ENCODE results near the gene TIMM50. TPM values are rescaled to one million over a fixed set of nuclear protein-coding genes. Genes with fewer than 3 reads are reported as not detected.
A peak's percentile ranks its signal among the peaks of the same experiment; 100 is the strongest.

The TIMM50 gene
- total RNA-seq, 4 donors from 2014 or later = 21.7 to 54.0 (median 33.5) TPM

DNA sequence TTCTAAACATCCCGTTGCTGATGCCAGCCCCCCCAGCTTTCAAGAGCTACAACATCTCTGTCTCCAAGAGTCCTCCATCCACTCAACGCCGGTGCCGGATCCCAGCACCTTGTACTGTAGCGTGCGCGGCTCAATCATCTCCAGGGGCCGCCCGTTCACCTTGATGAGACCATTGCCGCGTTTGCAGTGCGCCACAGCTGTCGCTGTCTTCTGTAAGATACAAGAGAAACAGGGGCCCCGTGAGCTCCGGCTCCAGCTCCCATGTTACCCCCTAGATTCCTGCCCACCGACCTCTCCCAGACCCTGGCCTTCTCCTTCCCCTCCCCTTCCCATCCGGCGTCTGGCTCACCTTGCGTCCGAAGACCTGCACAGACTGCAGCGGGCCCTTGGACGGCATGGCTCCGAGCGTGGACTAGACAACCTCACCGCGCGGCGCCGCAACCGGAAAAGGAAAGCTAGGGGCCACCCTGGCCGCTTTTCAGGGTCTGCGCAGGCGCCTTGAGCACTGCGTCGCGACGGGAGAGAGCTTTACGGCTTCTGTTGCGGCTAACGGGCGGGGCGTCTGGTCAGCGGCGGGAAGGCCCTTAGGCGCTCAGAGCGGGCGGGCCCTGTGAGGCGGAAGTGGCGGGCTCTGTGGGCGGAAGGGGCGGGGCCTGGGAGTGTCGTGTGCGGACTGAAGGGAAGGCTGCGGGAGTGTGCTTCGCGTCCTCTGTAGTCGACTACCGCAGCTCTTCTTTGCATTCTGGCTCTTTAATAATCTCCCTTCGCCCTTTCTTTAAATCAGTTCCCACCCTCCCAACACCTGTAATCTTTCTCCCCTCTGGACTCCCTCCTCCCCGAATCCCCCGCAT lies 44.9 kb upstream of the TIMM50 start, which contains the start of gene RPS16:
TSS of gene RPS16 (minus strand) at position 451 of the 851 bp plus-strand sequence. CDS start at position 397, 54 bp downstream.
- H3K9me3 ChIP-seq = no peaks in the 10 kb centered on the region
- TF ChIP-seq POLR2A (IDR thresholded peaks at IDR 0.05) = peak; percentile 99
- peak; percentile 99 to 100 (median 99) for TF ChIP-seq POLR2AphosphoS5 (IDR thresholded peaks at IDR 0.05)
- TF ChIP-seq, protein P1, sequence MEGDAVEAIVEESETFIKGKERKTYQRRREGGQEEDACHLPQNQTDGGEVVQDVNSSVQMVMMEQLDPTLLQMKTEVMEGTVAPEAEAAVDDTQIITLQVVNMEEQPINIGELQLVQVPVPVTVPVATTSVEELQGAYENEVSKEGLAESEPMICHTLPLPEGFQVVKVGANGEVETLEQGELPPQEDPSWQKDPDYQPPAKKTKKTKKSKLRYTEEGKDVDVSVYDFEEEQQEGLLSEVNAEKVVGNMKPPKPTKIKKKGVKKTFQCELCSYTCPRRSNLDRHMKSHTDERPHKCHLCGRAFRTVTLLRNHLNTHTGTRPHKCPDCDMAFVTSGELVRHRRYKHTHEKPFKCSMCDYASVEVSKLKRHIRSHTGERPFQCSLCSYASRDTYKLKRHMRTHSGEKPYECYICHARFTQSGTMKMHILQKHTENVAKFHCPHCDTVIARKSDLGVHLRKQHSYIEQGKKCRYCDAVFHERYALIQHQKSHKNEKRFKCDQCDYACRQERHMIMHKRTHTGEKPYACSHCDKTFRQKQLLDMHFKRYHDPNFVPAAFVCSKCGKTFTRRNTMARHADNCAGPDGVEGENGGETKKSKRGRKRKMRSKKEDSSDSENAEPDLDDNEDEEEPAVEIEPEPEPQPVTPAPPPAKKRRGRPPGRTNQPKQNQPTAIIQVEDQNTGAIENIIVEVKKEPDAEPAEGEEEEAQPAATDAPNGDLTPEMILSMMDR (IDR thresholded peaks at IDR 0.05) = no peak
- H3K27me3 ChIP-seq = no peaks in the 10 kb centered on the region
- WGBS, 2 donors (ENCODE audit: low coverage in 1 of 2) = 0 to 1% methylated on average over 13 to 54 of the region's 61 CpGs
- H3K27ac ChIP-seq = peak within 1 kb of the TSS; percentile 90 to 97 (median 92)
- intact Hi-C loops (cut with DNase I; ENCODE audit: low total_unique reads) = no loop called here
- DNase-seq = peak; percentile 99
- in situ Hi-C loops (cut with MboI; ENCODE audit: low pct_ligation_motif_present in 1 of 4, low pct_unique_long_range_greater_than_20kb in 1 of 4, low sequenced_read_pairs in 3 of 4) = loop anchor here in 1 of 4 donors (25.0 kb wide), 1 partner anchor 102 kb away; the partner anchor contains the start of genes EID2 and EID2B
- peaks cover 0 to 26% (median 10%) of the 10 kb centered on the region in 4 donors for H3K36me3 ChIP-seq
- H3K4me1 ChIP-seq = peaks cover 20 to 38% (median 31%) of the 10 kb centered on the region in 4 donors
- peak within 1 kb of the TSS; percentile 87 to 99 (median 90) for H3K4me3 ChIP-seq

DNA sequence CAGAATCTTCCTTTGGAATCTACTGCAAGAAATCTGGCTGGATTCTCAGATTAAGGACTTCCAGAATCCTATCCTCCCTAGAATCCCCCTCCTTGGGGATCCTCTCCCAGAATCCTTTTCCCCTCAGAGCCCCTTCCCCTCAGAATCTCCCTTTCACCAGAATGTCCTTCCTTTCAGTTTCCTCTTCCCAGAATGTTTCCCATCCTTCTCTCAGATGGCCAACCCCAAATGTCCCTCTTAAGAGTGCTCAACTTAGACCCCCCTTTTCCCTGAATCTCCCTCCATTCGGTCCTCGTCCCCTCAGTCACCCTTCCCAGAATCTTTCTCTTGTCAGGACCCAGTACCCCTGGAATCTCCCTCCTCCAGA lies 44.3 kb upstream of the TIMM50 start:
- Histone ChIP-seq H3K9me3 (no peaks in the 10 kb centered on the region), H3K27ac (peak overlapping the region; percentile 90 to 97 (median 92)), H3K4me3 (peak overlapping the region; percentile 21 to 99 (median 90)), H3K4me1 (peaks cover 20 to 34% (median 30%) of the 10 kb centered on the region in 4 donors), H3K36me3 (peaks cover 0 to 26% (median 10%) of the 10 kb centered on the region in 4 donors), H3K27me3 (no peaks in the 10 kb centered on the region)
- TF ChIP-seq POLR2AphosphoS5 (IDR thresholded peaks at IDR 0.05) = no peak
- TF ChIP-seq POLR2A (IDR thresholded peaks at IDR 0.05) = no peak
- TF ChIP-seq, protein P1 (IDR thresholded peaks at IDR 0.05) = no peak
- TF ChIP-seq EP300 (IDR thresholded peaks at IDR 0.05; ENCODE audit: low read depth) = no peak
- WGBS, 2 donors (ENCODE audit: low coverage in 1 of 2) = 19% methylated on average over 2 of the region's 2 CpGs; no CpG with 5 or more reads in 1 of the 2 donors
- intact Hi-C loops (cut with DNase I; ENCODE audit: low total_unique reads) (no loop called here), in situ Hi-C loops (cut with MboI; ENCODE audit: low pct_ligation_motif_present in 1 of 4, low pct_unique_long_range_greater_than_20kb in 1 of 4, low sequenced_read_pairs in 3 of 4) (loop anchor here in 1 of 4 donors (25.0 kb wide), 1 partner anchor 101 kb away; the partner anchor contains the start of genes EID2 and EID2B)
- DNase-seq = no peak

DNA sequence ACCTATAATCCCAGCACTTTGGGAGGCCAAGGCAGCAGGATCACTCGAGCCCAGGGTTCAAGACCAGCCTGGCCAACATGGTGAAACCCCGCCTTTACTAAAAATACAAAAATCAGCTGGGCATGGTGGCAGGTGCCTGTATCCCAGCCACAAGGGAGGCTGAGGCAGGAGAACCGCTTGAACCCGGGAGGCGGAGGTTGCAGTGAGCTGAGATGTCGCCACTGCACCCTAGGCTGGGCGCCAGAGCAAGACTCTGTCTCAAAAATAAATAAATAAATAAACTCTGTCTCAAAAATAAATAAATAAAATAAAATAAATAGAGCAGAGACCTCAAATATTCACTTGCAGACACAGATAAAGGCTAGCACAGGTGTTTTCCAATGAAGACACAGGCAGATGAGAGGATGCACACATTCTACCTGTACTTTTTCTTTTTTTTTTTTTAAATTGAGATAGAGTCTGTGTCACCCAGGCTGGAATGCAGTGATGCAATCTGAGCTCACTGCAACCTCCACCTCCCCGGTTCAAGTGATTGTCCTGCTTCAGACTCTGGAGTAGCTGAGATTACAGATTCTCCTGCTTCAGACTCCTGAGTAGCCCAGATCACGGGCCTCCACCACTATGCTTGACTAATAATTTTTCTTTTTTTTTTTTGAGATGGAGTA lies 42.2 kb upstream of the TIMM50 start:
- in situ Hi-C loops (cut with MboI; ENCODE audit: low pct_ligation_motif_present in 1 of 4, low pct_unique_long_range_greater_than_20kb in 1 of 4, low sequenced_read_pairs in 3 of 4) (loop anchor here in 1 of 4 donors (25.0 kb wide), 1 partner anchor 99 kb away; the partner anchor contains the start of genes EID2 and EID2B), intact Hi-C loops (cut with DNase I; ENCODE audit: low total_unique reads) (no loop called here)
- peaks cover 0 to 9% (median 4%) of the 10 kb centered on the region in 4 donors for H3K36me3 ChIP-seq
- no peak for DNase-seq
- WGBS, 2 donors (ENCODE audit: low coverage in 1 of 2) = 85 to 87% methylated on average over 9 of the region's 9 CpGs
- H3K4me1 ChIP-seq = peaks cover 20 to 32% (median 26%) of the 10 kb centered on the region in 4 donors
- H3K27me3 ChIP-seq = no peaks in the 10 kb centered on the region
- TF ChIP-seq POLR2AphosphoS5 (IDR thresholded peaks at IDR 0.05) (no peak), POLR2A (IDR thresholded peaks at IDR 0.05) (no peak), EP300 (IDR thresholded peaks at IDR 0.05; ENCODE audit: low read depth) (no peak)
- TF ChIP-seq, protein P1 (IDR thresholded peaks at IDR 0.05) = no peak
- H3K27ac ChIP-seq = no peak overlapping the region
- H3K9me3 ChIP-seq = no peaks in the 10 kb centered on the region
- no peak overlapping the region for H3K4me3 ChIP-seq
